GM18861 (cell line): ENCODE measurements around the gene EXOC3L2.

Source experiments
- ATAC-seq: cut with Tn5 transposase; IDR thresholded peaks from one replicate; pipeline ENCODE4 v1.9.1; 2021; ENCODE audit not compliant: unreplicated experiment

EXOC3L2 gene

GRCh38 chr19:45163156-45163555 lies 82.1 kb downstream of the EXOC3L2 start:
- ATAC-seq: no peak

GRCh38 chr19:45162608-45163143 lies 82.5 kb downstream of the EXOC3L2 start:
- no peak for ATAC-seq
